ENCODE measurements around the gene HCRTR2. TPM values are rescaled to one million over a fixed set of nuclear protein-coding genes. Genes with fewer than 3 reads are reported as not detected.
"Not testable (repeated sequence)": the region's sequence is repeated elsewhere in the genome, so short reads cannot be mapped to it uniquely, and the experiment has no call there.

HCRTR2 gene
- total RNA-seq, 4 donors from 2014 or later, result 0.12 to 0.30 TPM; not detected in 2

GRCh38 chr6:55227862-55228261 is 53.5 kb downstream of the HCRTR2 start:
- no peak for TF ChIP-seq POLR2A (IDR thresholded peaks at IDR 0.05)
- TF ChIP-seq, protein P1, sequence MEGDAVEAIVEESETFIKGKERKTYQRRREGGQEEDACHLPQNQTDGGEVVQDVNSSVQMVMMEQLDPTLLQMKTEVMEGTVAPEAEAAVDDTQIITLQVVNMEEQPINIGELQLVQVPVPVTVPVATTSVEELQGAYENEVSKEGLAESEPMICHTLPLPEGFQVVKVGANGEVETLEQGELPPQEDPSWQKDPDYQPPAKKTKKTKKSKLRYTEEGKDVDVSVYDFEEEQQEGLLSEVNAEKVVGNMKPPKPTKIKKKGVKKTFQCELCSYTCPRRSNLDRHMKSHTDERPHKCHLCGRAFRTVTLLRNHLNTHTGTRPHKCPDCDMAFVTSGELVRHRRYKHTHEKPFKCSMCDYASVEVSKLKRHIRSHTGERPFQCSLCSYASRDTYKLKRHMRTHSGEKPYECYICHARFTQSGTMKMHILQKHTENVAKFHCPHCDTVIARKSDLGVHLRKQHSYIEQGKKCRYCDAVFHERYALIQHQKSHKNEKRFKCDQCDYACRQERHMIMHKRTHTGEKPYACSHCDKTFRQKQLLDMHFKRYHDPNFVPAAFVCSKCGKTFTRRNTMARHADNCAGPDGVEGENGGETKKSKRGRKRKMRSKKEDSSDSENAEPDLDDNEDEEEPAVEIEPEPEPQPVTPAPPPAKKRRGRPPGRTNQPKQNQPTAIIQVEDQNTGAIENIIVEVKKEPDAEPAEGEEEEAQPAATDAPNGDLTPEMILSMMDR (IDR thresholded peaks at IDR 0.05), result no peak
- intact Hi-C loops (cut with DNase I; ENCODE audit: low total_unique reads), result no loop called here
- H3K4me3 ChIP-seq (ENCODE audit: low read depth, poor library complexity, severe bottlenecking), result no peak overlapping the region
- no peak for DNase-seq (ENCODE audit: low spot score in 2 of 2)
- WGBS, 2 donors, result 72 to 88% methylated on average over 2 of the region's 2 CpGs

DNA sequence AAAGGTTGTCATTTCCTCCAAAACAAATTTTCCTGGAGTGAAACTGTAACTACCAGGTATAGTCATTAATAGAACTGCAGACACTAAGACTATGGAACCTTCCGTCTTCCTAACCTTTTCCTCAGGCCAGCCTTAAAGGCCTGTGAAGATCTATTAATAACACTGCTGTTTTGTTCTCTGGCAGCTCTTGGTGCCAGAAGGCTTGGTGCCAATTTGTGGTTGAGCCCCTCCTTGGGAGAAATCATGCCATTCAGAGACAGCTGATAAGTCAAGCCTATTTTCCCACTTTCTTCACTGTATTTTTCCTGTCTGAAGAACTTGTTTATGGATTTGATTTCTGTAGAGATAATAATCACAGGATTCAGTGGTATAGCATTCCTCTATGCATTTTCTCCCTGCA is 64.8 kb downstream of the HCRTR2 start:
- no peak for DNase-seq (ENCODE audit: low spot score in 2 of 2)
- 19 to 39% methylated on average over 1 of the region's 1 CpG for WGBS, 2 donors
- TF ChIP-seq POLR2A (IDR thresholded peaks at IDR 0.05), result no peak
- TF ChIP-seq, protein P1 (IDR thresholded peaks at IDR 0.05), result no peak
- H3K4me3 ChIP-seq (ENCODE audit: low read depth, poor library complexity, severe bottlenecking), result no peak overlapping the region
- intact Hi-C loops (cut with DNase I; ENCODE audit: low total_unique reads), result no loop called here

- intact Hi-C loops (cut with DNase I; ENCODE audit: low total_unique reads); H3K4me3 ChIP-seq (ENCODE audit: low read depth, poor library complexity, severe bottlenecking); DNase-seq (ENCODE audit: low spot score in 2 of 2): not testable (repeated sequence)
- WGBS, 2 donors, result 53 to 55% methylated on average over 6 of the region's 6 CpGs
Measured at GRCh38 chr6:55240975-55241605, 66.8 kb downstream of the HCRTR2 start.

DNA sequence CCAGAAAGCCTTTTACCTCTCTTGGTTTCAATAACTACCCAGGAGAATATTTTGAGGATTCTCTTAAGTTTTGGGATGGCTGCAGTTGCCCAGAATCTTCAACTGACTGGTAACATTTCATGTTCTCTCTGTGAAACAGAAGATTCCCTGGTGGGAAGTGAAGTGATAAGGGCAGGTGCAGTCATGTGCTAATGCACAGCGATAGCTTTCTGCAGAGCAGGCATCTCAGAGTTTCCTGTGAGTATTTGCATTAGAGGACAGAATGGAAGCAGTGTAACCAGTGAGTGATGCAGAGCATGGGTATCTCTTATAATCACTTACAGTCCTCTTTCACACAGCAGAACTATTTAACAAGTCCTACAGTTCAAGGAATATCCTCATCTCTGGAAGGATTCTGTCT is 76.1 kb downstream of the HCRTR2 start:
- no peak for DNase-seq (ENCODE audit: low spot score in 2 of 2)
- WGBS, 2 donors, result 19 to 30% methylated on average over 1 of the region's 1 CpG
- intact Hi-C loops (cut with DNase I; ENCODE audit: low total_unique reads), result no loop called here
- no peak overlapping the region for H3K4me3 ChIP-seq (ENCODE audit: low read depth, poor library complexity, severe bottlenecking)
- TF ChIP-seq, protein P1 (IDR thresholded peaks at IDR 0.05), result no peak
- no peak for TF ChIP-seq POLR2A (IDR thresholded peaks at IDR 0.05)

GRCh38 chr6:55255113-55255512 is 80.8 kb downstream of the HCRTR2 start:
- WGBS, 2 donors, result 50 to 67% methylated on average over 10 of the region's 10 CpGs
- intact Hi-C loops (cut with DNase I; ENCODE audit: low total_unique reads), result no loop called here
- no peak for DNase-seq (ENCODE audit: low spot score in 2 of 2)
- no peak for TF ChIP-seq POLR2A (IDR thresholded peaks at IDR 0.05)
- TF ChIP-seq, protein P1 (IDR thresholded peaks at IDR 0.05), result no peak
- no peak overlapping the region for H3K4me3 ChIP-seq (ENCODE audit: low read depth, poor library complexity, severe bottlenecking)

GRCh38 chr6:55260181-55260580 is 85.9 kb downstream of the HCRTR2 start:
- intact Hi-C loops (cut with DNase I; ENCODE audit: low total_unique reads), result no loop called here
- H3K4me3 ChIP-seq (ENCODE audit: low read depth, poor library complexity, severe bottlenecking), result no peak overlapping the region
- no peak for DNase-seq (ENCODE audit: low spot score in 2 of 2)
- WGBS, 2 donors, result 76 to 78% methylated on average over 2 of the region's 2 CpGs
- TF ChIP-seq, protein P1 (IDR thresholded peaks at IDR 0.05), result no peak
- no peak for TF ChIP-seq POLR2A (IDR thresholded peaks at IDR 0.05)

Measured in lower leg skin (tissue), 4 donors.